Type B pancreatic cell (in vitro differentiated cells): ENCODE results near the gene NAB2. TPM values are rescaled to one million over a fixed set of nuclear protein-coding genes. Genes with fewer than 3 reads are reported as not detected.
"Not testable (repeated sequence)": the region's sequence is repeated elsewhere in the genome, so short reads cannot be mapped to it uniquely, and the experiment has no call there.

Source experiments
- DNase-seq: peaks from one replicate; pipeline ENCODE4 v3.0.0; 2021; ENCODE audit warnings: mixed read lengths; ENCODE audit not compliant: unreplicated experiment; ENCODE audit errors: extremely low spot score
- H3K27ac Mint-ChIP-seq: 2 replicates; pipeline ENCODE4 v1.8.0; 2021; ENCODE audit warnings: mild to moderate bottlenecking, mixed read lengths
- H3K27me3 Mint-ChIP-seq: 2 replicates; pipeline ENCODE4 v1.8.0; 2021; ENCODE audit warnings: mixed read lengths
- H3K36me3 Mint-ChIP-seq: 2 replicates; pipeline ENCODE4 v1.8.0; 2021; ENCODE audit warnings: mixed read lengths
- H3K4me1 Mint-ChIP-seq: one replicate; pipeline ENCODE4 v1.8.0; 2021; ENCODE audit warnings: mixed read lengths; ENCODE audit not compliant: unreplicated experiment
- H3K4me3 Mint-ChIP-seq: 2 replicates; pipeline ENCODE4 v1.8.0; 2021; ENCODE audit warnings: mild to moderate bottlenecking, mixed read lengths
- H3K9me3 Mint-ChIP-seq: 2 replicates; pipeline ENCODE4 v1.8.0; 2021; ENCODE audit warnings: mixed read lengths
- total RNA-seq: library from RNA; stranded (reverse); gene quantifications from 2 replicates; pipeline ENCODE4 v1.2.1, GENCODE V29; 2021; ENCODE audit warnings: low replicate concordance
- TF ChIP-seq, protein P1 (sequence below): fragments of 200-600 bp; sonication (generic); conservative IDR thresholded peaks from 2 replicates; pipeline ENCODE4 v1.5.0; 2021; ENCODE audit warnings: antibody characterized with exemption, mild to moderate bottlenecking

Gene NAB2
- total RNA-seq, 1 donor from 2014 or later: 48.3 TPM

DNA sequence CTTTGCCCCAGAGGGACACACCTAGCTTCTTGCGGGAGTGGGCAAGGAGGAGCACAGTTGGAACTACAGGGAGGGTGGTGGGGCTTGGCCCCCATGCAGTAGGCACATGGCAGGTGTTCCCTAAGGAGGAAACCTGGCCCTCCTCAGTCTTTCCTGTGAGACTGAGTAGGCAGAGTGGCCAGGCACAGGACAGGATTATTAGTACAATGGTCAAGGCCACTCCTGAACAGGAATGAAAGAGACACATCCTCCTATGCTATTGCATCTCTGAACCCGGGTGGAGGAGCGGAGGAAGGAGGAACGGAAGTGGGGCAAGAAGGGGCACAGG lies 39.8 kb upstream of the NAB2 start:
- Mint-ChIP-seq H3K4me3 (peak overlapping the region; percentile 70), H3K36me3 (peaks cover 6% of the 10 kb centered on the region), H3K4me1 (no peaks in the 10 kb centered on the region), H3K9me3 (no peaks in the 10 kb centered on the region), H3K27me3 (peaks cover 50% of the 10 kb centered on the region), H3K27ac (peak overlapping the region; percentile 40)
- TF ChIP-seq, protein P1, sequence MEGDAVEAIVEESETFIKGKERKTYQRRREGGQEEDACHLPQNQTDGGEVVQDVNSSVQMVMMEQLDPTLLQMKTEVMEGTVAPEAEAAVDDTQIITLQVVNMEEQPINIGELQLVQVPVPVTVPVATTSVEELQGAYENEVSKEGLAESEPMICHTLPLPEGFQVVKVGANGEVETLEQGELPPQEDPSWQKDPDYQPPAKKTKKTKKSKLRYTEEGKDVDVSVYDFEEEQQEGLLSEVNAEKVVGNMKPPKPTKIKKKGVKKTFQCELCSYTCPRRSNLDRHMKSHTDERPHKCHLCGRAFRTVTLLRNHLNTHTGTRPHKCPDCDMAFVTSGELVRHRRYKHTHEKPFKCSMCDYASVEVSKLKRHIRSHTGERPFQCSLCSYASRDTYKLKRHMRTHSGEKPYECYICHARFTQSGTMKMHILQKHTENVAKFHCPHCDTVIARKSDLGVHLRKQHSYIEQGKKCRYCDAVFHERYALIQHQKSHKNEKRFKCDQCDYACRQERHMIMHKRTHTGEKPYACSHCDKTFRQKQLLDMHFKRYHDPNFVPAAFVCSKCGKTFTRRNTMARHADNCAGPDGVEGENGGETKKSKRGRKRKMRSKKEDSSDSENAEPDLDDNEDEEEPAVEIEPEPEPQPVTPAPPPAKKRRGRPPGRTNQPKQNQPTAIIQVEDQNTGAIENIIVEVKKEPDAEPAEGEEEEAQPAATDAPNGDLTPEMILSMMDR: no peak
- DNase-seq: no peak

DNA sequence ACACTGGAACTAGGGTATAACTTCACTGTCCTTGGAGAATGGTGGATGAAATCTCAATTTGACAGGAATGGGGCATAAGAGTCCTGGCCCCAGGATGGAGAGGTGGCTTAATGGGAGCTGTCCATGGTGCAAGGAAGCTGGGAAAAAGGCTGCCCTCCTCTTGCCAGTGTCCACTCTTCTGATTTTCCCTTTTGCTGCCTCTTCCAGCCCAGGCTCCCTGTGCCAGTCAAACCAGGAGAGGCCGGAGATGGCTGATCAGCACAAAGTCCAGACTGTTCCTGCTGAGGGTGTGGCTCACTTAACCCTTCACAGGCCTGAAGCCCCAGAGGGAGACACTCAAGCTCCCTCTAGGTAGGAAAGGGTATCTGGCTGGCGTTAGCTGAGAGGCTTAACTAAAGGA lies 39.0 kb upstream of the NAB2 start, which contains the start of gene MYO1A:
Gene MYO1A (minus strand): TSS at position 240 of the 400 bp plus-strand sequence. CDS start 1,806 bp downstream, outside the sequence.
- Mint-ChIP-seq H3K27ac (peak within 1 kb of the TSS; percentile 40), H3K4me1 (no peaks in the 10 kb centered on the region), H3K4me3 (peak within 1 kb of the TSS; percentile 70), H3K9me3 (no peaks in the 10 kb centered on the region), H3K36me3 (peaks cover 8% of the 10 kb centered on the region), H3K27me3 (peaks cover 50% of the 10 kb centered on the region)
- TF ChIP-seq, protein P1: no peak
- DNase-seq: no peak

DNA sequence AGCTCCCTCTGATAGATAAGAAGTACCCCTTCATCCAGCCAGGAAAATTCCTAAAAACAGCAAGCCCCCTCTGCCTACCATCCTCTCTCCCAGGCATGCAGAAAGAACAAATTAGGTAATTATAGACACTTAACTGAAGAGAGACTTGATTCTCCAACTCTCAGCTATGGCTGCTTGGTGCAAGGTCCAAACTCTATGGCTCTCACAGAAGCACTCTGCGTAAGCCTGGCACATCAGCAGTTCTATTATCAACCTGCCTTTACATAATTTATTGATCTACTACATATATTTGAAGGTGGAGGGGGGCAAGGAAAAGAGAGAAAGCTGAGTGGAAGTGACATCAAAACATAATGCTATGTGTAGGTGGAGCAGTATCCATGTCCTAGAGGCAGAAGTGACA lies 37.9 kb upstream of the NAB2 start:
- TF ChIP-seq, protein P1: no peak
- Mint-ChIP-seq H3K4me3 (no peak overlapping the region), H3K36me3 (peaks cover 8% of the 10 kb centered on the region), H3K9me3 (no peaks in the 10 kb centered on the region), H3K27ac (no peak overlapping the region), H3K27me3 (peaks cover 41% of the 10 kb centered on the region), H3K4me1 (no peaks in the 10 kb centered on the region)
- no peak for DNase-seq

DNA sequence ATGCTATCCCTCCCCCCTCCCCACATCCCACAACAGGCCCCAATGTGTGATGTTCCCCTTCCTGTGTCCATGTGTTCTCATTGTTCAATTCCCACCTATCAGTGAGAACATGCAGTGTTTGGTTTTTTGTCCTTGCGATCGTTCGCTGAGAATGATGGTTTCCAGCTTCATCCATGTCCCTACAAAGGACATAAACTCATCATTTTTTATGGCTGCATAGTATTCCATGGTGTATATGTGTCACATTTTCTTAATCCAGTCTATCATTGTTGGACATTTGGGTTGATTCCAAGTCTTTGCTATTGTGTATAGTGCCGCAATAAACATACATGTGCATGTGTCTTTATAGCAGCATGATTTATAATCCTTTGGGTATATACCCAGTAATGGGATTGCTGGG lies 35.8 kb upstream of the NAB2 start:
- DNase-seq, H3K4me3 Mint-ChIP-seq, H3K36me3 Mint-ChIP-seq, H3K9me3 Mint-ChIP-seq, H3K27ac Mint-ChIP-seq, H3K4me1 Mint-ChIP-seq: not testable (repeated sequence)
- H3K27me3 Mint-ChIP-seq: peaks cover 21% of the 10 kb centered on the region

DNA sequence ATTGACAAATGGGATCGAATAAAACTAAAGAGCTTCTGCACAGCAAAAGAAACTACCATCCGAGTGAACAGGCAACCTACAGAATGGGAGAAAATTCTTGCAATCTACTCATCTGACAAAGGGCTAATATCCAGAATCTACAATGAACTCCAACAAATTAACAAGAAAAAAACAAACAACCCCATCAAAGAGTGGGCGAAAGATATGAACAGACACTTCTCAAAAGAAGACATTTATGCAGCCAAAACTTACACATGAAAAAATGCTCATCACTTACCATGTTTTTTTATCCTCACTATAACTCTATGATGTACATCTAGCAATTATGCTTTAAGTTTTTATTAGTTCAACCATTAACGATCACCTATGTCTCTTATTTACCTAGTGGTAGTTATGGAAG lies 35.0 kb upstream of the NAB2 start:
- DNase-seq, H3K27ac Mint-ChIP-seq, H3K4me1 Mint-ChIP-seq, H3K4me3 Mint-ChIP-seq, H3K9me3 Mint-ChIP-seq: not testable (repeated sequence)
- Mint-ChIP-seq H3K27me3 (peaks cover 16% of the 10 kb centered on the region), H3K36me3 (peaks cover 13% of the 10 kb centered on the region)

DNA sequence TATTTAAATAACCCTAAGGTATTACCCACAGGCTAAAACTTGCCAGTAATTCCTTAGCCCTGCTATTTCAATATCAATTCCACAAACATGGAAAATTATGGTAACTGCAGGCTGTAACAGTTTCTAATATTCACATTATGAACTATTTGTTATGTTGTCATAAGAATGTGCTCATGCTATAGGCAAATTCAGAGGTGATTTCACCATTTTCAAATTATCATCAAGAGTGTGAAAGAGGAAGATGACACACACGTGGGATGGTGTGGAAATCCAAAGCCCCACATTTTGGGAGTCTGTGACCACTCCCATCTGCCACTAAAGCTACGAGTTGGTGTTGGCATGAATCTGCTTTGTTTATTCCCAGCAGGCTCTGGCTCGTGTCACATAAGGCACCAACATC lies 33.1 kb upstream of the NAB2 start:
- Mint-ChIP-seq H3K4me1 (no peaks in the 10 kb centered on the region), H3K27me3 (peaks cover 4% of the 10 kb centered on the region), H3K9me3 (no peaks in the 10 kb centered on the region), H3K36me3 (peaks cover 21% of the 10 kb centered on the region), H3K27ac (no peak overlapping the region), H3K4me3 (no peak overlapping the region)
- TF ChIP-seq, protein P1: no peak
- DNase-seq: no peak
